Liver (tissue), 3 donors: ENCODE measurements around the gene ASB15.

Experiments used
- ATF3 ChIP-seq: IDR thresholded peaks from 2 replicates; pipeline ENCODE4 v1.6.1; 2016; ENCODE audit warnings: antibody characterized with exemption
- CTCF ChIP-seq: fragments of 150-350 bp; IDR thresholded peaks from 2 replicates; pipeline ENCODE4 v1.5.1; 2017; ENCODE audit warnings: improper control_type of control experiment, low read depth, low read length; ENCODE audit not compliant: missing input control
- EGR1 ChIP-seq, 2 donors: IDR thresholded peaks; 2 replicates each; pipeline ENCODE4 v1.6.1; 2016 to 2018; ENCODE audit warnings: antibody characterized with exemption in 2 of 2, low read depth in 2 of 2
- HNF4G ChIP-seq: IDR thresholded peaks from 2 replicates; pipeline ENCODE4 v1.6.1; 2016; ENCODE audit warnings: antibody characterized with exemption
- JUND ChIP-seq, 2 donors: IDR thresholded peaks; 2 replicates each; pipeline ENCODE4 v1.6.1; 2016; ENCODE audit warnings: antibody characterized with exemption in 2 of 2
- MAX ChIP-seq: IDR thresholded peaks from 2 replicates; pipeline ENCODE4 v1.6.1; 2016; ENCODE audit warnings: antibody characterized with exemption
- RAD21 ChIP-seq, 2 donors: IDR thresholded peaks; 2 replicates each; pipeline ENCODE4 v1.6.1; 2016; ENCODE audit warnings: antibody characterized with exemption in 2 of 2, mild to moderate bottlenecking in 2 of 2
- REST ChIP-seq: IDR thresholded peaks from 2 replicates; pipeline ENCODE4 v1.6.1; 2016; ENCODE audit warnings: antibody characterized with exemption, mild to moderate bottlenecking
- RXRA ChIP-seq, 2 donors: IDR thresholded peaks; 2 replicates each; pipeline ENCODE4 v1.6.1; 2017 to 2018; ENCODE audit warnings: antibody characterized with exemption in 2 of 2, mild to moderate bottlenecking in 1 of 2
- SP1 ChIP-seq: IDR thresholded peaks from 2 replicates; pipeline ENCODE4 v1.6.1; 2018; ENCODE audit warnings: antibody characterized with exemption, mild to moderate bottlenecking
- TAF1 ChIP-seq: conservative IDR thresholded peaks from 2 replicates; pipeline ENCODE4 v1.6.1; 2016; ENCODE audit warnings: antibody characterized with exemption, mild to moderate bottlenecking
- YY1 ChIP-seq: IDR thresholded peaks from 2 replicates; pipeline ENCODE4 v1.6.1; 2016; ENCODE audit warnings: antibody characterized with exemption, mild to moderate bottlenecking
- ZBTB33 ChIP-seq: IDR thresholded peaks from 2 replicates; pipeline ENCODE4 v1.6.1; 2016; ENCODE audit warnings: antibody characterized with exemption
- donor health status: healthy.
- donor health status: healthy.

GRCh38 chr7:123580406-123581161 is 21.0 kb upstream of the ASB15 start:
- TF ChIP-seq MAX, result no peak
- no peak for TF ChIP-seq ATF3
- TF ChIP-seq SP1, result no peak
- peak; percentile 68 for TF ChIP-seq CTCF
- TF ChIP-seq RAD21 (IDR thresholded peaks at IDR 0.05), result peak; percentile 90 to 92
- TF ChIP-seq JUND (IDR thresholded peaks at IDR 0.05), result no peak
- TF ChIP-seq HNF4G, result no peak
- TF ChIP-seq TAF1, result no peak
- no peak for TF ChIP-seq REST
- peak; percentile 80 for TF ChIP-seq YY1
- no peak for TF ChIP-seq EGR1 (IDR thresholded peaks at IDR 0.05; ENCODE audit: low read depth in 2 of 2)
- no peak for TF ChIP-seq ZBTB33
- no peak for TF ChIP-seq RXRA (IDR thresholded peaks at IDR 0.05)
